ENCODE results near the gene BBX. TPM values are rescaled to one million over a fixed set of nuclear protein-coding genes. Genes with fewer than 3 reads are reported as not detected.
A peak's percentile ranks its signal among the peaks of the same experiment; 100 is the strongest.

The BBX gene
- total and polyA plus RNA-seq, 2 of the 13 experiments (the other 11 are each of a cell fraction or from before 2014, with no cell fraction given), result 13.7 to 23.2 TPM

DNA sequence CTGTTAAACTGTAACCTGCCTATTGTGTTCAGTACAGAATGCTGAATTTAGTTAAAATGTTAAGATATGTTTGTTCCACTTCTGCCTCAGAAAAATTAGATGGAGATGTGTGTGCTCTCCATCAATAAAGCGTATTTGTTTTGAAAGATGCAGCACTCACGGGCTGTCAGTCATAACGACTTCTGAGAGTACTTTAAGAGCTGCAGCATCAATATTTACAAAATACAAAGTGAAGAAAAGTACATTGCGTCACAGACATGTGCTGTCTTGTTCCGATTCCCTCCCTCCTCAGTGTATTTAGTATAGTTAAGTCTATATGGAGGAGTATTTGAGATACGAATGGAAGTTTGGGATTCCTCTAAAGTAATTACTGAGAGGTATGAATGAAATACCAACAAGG lies 166.6 kb downstream of the BBX start (continued):
- no peak for TF ChIP-seq ZNF83 (CRISPR knock-in tag; IDR thresholded peaks at IDR 0.05; ENCODE audit: borderline replicate concordance)
- TF ChIP-seq ZNF432 (CRISPR knock-in tag; IDR thresholded peaks at IDR 0.05; ENCODE audit: borderline replicate concordance), result no peak
- no peak for TF ChIP-seq EHMT2 (IDR thresholded peaks at IDR 0.05; ENCODE audit: borderline replicate concordance, low read depth, low read length)
- TF ChIP-seq, protein P1, sequence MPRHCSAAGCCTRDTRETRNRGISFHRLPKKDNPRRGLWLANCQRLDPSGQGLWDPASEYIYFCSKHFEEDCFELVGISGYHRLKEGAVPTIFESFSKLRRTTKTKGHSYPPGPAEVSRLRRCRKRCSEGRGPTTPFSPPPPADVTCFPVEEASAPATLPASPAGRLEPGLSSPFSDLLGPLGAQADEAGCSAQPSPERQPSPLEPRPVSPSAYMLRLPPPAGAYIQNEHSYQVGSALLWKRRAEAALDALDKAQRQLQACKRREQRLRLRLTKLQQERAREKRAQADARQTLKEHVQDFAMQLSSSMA (CRISPR knock-in tag; IDR thresholded peaks at IDR 0.05), result no peak
- no peak for TF ChIP-seq ZNF569 (CRISPR knock-in tag; IDR thresholded peaks at IDR 0.05; ENCODE audit: borderline replicate concordance)
- TF ChIP-seq YEATS4 (CRISPR knock-in tag; IDR thresholded peaks at IDR 0.05; ENCODE audit: borderline replicate concordance), result no peak
- no peak for TF ChIP-seq PPARG (CRISPR knock-in tag; conservative IDR thresholded peaks at IDR 0.05)
- TF ChIP-seq, protein P2, sequence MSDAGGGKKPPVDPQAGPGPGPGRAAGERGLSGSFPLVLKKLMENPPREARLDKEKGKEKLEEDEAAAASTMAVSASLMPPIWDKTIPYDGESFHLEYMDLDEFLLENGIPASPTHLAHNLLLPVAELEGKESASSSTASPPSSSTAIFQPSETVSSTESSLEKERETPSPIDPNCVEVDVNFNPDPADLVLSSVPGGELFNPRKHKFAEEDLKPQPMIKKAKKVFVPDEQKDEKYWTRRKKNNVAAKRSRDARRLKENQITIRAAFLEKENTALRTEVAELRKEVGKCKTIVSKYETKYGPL (CRISPR knock-in tag; IDR thresholded peaks at IDR 0.05), result no peak
- TF ChIP-seq, protein P3, sequence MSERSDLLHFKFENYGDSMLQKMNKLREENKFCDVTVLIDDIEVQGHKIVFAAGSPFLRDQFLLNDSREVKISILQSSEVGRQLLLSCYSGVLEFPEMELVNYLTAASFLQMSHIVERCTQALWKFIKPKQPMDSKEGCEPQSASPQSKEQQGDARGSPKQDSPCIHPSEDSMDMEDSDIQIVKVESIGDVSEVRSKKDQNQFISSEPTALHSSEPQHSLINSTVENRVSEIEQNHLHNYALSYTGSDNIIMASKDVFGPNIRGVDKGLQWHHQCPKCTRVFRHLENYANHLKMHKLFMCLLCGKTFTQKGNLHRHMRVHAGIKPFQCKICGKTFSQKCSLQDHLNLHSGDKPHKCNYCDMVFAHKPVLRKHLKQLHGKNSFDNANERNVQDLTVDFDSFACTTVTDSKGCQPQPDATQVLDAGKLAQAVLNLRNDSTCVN (CRISPR knock-in tag; IDR thresholded peaks at IDR 0.05; ENCODE audit: borderline replicate concordance), result no peak
- TF ChIP-seq, protein P4, sequence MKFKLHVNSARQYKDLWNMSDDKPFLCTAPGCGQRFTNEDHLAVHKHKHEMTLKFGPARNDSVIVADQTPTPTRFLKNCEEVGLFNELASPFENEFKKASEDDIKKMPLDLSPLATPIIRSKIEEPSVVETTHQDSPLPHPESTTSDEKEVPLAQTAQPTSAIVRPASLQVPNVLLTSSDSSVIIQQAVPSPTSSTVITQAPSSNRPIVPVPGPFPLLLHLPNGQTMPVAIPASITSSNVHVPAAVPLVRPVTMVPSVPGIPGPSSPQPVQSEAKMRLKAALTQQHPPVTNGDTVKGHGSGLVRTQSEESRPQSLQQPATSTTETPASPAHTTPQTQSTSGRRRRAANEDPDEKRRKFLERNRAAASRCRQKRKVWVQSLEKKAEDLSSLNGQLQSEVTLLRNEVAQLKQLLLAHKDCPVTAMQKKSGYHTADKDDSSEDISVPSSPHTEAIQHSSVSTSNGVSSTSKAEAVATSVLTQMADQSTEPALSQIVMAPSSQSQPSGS (CRISPR knock-in tag; IDR thresholded peaks at IDR 0.05), result peak; percentile 19; the same call in 1 of the 2 replicates
- no peak for TF ChIP-seq ZNF644 (CRISPR knock-in tag; IDR thresholded peaks at IDR 0.05; ENCODE audit: low read depth)
- no peak for TF ChIP-seq POGZ (CRISPR knock-in tag; IDR thresholded peaks at IDR 0.05)
- no peak for TF ChIP-seq ZNF772 (CRISPR knock-in tag; IDR thresholded peaks at IDR 0.05)
- TF ChIP-seq, protein P5, sequence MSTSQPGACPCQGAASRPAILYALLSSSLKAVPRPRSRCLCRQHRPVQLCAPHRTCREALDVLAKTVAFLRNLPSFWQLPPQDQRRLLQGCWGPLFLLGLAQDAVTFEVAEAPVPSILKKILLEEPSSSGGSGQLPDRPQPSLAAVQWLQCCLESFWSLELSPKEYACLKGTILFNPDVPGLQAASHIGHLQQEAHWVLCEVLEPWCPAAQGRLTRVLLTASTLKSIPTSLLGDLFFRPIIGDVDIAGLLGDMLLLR (CRISPR knock-in tag; IDR thresholded peaks at IDR 0.05), result no peak
- TF ChIP-seq, protein P6, sequence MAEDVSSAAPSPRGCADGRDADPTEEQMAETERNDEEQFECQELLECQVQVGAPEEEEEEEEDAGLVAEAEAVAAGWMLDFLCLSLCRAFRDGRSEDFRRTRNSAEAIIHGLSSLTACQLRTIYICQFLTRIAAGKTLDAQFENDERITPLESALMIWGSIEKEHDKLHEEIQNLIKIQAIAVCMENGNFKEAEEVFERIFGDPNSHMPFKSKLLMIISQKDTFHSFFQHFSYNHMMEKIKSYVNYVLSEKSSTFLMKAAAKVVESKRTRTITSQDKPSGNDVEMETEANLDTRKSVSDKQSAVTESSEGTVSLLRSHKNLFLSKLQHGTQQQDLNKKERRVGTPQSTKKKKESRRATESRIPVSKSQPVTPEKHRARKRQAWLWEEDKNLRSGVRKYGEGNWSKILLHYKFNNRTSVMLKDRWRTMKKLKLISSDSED (CRISPR knock-in tag; IDR thresholded peaks at IDR 0.05), result no peak
- no peak for TF ChIP-seq MTA3 (CRISPR knock-in tag; IDR thresholded peaks at IDR 0.05)
- TF ChIP-seq ZBTB21 (CRISPR knock-in tag; IDR thresholded peaks at IDR 0.05), result no peak
- TF ChIP-seq, protein P7, sequence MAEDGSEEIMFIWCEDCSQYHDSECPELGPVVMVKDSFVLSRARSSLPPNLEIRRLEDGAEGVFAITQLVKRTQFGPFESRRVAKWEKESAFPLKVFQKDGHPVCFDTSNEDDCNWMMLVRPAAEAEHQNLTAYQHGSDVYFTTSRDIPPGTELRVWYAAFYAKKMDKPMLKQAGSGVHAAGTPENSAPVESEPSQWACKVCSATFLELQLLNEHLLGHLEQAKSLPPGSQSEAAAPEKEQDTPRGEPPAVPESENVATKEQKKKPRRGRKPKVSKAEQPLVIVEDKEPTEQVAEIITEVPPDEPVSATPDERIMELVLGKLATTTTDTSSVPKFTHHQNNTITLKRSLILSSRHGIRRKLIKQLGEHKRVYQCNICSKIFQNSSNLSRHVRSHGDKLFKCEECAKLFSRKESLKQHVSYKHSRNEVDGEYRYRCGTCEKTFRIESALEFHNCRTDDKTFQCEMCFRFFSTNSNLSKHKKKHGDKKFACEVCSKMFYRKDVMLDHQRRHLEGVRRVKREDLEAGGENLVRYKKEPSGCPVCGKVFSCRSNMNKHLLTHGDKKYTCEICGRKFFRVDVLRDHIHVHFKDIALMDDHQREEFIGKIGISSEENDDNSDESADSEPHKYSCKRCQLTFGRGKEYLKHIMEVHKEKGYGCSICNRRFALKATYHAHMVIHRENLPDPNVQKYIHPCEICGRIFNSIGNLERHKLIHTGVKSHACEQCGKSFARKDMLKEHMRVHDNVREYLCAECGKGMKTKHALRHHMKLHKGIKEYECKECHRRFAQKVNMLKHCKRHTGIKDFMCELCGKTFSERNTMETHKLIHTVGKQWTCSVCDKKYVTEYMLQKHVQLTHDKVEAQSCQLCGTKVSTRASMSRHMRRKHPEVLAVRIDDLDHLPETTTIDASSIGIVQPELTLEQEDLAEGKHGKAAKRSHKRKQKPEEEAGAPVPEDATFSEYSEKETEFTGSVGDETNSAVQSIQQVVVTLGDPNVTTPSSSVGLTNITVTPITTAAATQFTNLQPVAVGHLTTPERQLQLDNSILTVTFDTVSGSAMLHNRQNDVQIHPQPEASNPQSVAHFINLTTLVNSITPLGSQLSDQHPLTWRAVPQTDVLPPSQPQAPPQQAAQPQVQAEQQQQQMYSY (CRISPR knock-in tag; IDR thresholded peaks at IDR 0.05), result no peak
- no peak for TF ChIP-seq MTF2 (CRISPR knock-in tag; IDR thresholded peaks at IDR 0.05; ENCODE audit: borderline replicate concordance)
- TF ChIP-seq ZNF543 (CRISPR knock-in tag; IDR thresholded peaks at IDR 0.05), result no peak
- TF ChIP-seq SP140L (CRISPR knock-in tag; IDR thresholded peaks at IDR 0.05; ENCODE audit: borderline replicate concordance), result no peak
- no peak for TF ChIP-seq SIN3A (IDR thresholded peaks at IDR 0.05; ENCODE audit: borderline replicate concordance, low read depth, low read length)
